Measurements from ENCODE around the gene ASIC4. TPM values are rescaled to one million over a fixed set of nuclear protein-coding genes. Genes with fewer than 3 reads are reported as not detected.

The ASIC4 gene
- total RNA-seq, 1 donor from 2014 or later = not detected

DNA sequence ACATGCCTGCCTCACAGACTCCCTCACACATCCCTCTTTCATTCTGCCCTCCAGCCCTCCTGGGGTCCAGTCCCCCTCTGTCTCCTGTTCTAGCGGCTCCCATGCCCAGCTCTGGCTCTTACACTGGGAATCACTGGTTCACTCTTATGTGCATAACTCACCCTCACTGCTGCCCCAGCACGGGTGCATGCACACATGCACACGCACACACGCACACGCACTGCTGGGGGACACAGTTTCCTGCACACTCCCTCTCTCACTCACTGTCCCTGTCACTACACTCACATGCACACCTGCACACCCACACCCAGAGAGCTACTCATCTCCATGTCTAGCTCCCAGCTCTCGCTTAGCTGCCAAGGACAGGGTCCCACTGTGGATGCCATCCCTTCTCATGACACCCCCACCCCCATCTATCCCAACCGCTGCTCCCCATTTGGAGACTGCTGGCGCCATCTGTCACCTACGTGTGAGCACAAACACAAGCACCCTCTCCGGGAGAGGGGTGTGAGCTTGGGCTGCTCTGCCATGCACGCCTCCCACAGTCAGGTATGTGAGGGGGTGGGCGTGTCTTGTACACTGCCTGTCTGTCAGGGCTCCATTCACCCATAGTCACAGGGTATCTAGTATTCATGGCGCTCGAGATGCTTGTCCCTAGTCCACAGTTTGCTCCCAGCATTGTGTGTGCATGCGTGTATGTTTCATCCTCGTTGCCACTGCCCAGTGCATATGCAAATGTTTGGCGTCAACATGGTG lies 1.8 kb downstream of the ASIC4 start:
- DNase-seq (ENCODE audit: low read depth) = no peak

DNA sequence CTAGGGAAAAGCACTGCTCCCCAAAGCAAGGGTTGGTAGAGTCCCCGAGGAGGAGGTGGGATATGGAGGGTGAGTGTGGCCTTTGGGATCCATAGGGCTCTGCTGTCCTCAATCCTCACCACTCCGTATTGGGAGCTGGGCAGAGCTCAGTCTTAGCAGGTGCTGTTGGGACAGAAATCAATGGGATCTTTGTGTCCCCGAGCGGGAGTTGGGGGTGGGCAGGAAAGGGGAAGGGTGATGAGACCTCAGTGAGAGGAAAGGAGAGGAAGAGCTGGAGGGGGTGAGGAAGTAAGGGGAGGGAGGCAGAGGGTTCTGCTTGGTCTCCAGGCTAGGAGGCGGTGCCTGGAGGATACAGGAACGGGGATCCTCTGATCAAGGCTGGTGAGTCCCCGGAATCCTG lies 2.6 kb downstream of the ASIC4 start:
- DNase-seq (ENCODE audit: low read depth) = no peak

DNA sequence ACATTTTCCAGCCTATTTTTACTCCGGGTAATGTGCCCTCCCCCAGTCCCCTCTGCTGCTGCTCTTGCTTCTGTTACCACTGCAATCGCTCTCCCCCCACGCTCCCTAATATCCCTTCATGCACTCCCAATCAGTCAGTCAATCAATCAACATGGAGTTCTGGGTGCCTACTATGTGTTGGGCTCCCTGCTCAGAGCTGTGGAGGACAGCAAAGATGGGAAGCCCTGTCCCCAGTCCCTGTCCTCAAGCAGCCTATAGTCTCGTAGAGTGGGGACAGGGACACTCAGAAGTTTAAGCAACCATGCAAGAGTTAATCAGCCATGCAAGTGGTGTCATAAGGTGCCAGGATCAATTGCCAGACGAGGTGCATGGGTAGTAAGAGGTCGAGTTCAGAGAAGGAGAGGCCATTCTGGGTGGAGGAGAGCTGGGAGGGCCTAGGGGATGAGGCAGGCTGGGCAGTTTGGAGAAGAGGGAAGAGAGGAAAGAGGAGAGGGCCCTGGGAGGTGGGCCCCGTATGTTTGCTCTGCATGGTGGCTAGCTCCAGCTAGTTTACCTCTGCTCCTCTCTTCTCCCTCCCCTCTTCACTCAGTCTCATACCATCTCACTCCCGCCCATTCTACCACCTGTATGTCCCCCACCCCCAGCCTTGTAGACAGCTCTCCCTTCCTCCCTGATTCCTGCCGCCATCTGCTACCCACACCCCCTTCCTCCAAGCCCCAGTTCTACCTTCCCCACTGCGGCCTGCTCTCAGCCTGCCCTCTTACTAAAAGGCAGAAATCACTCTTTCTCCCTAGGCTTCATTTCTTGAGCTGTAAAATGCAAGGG lies 3.9 kb downstream of the ASIC4 start:
- DNase-seq (ENCODE audit: low read depth) = no peak

DNA sequence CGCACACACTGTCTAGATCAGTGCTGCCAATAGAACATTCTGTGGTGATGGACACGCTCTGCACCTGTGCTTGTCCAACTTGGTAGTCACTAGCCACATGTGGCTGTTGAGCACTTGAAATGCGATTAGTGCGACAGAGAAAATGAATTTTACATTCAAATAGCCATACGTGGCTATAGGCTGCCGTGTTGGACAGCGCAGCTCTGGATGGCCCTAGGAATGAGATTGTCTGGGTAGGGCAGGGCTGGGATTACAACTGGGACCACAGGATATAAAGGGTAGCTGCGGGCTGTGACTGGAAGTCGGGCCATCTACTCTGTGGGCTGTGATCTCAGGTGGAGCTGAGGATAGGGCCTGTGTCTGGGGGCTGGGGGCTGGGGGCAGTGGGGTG lies 5.2 kb downstream of the ASIC4 start:
- DNase-seq (ENCODE audit: low read depth) = no peak

DNA sequence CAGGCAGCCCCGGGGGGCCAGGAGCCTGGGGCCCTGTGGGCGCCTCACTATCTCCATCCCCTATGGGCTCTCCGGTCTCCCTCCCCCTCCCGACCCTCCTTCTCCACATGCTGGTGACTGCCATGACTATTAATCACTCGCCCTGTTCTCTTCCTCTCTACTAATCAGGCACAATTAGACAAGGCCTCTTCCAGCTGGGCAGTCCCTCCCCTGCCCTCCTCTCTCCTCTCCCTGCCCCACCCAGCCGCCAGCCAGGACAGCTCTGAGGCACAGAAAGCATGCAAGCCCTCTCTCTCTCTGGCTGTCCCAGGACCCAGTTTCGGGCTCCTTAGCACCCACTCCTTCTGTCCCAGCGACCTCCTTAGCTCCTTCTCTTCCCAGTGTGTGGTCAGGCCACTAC lies 5.8 kb downstream of the ASIC4 start:
- no peak for DNase-seq (ENCODE audit: low read depth)

DNA sequence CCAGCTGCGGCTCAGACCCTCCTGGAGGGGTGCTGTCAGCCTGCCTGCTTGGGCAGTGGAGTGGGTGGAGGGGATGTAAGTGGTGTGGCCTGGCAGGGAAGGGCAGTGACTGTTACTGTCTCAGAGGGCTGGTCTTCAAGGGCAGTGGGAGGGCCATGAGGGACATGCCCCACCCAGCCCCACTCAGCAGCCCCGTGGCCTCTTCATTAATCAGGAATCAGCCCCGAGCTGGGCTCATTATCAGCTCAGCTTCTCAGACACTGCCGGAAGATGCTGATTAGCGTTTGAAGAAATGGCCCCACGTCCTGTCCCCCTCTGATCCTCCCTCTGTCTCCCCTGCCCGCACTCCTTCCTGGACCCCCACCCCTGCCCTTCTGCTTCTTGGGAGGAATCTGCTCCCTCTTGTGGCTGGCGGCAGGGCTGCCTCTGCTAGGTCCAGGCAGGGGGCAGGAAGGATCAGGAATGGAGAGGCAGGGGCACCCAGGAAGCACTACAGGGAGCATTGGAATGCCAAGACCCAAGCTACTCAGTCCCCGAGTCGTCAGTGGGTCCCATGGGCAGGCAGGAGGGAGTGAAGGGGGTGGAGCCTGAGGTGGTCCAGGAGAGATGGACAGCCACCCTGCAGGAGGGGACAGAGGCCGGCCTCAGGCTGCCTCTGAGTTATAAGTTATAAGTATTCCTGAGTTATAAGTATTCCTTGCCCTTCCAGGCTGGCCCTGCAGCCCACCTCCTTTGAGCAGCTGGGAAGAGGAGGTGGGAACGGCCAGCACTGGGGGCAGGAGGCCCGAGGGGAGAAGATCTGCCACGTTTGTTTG lies 7.0 kb downstream of the ASIC4 start:
- no peak for DNase-seq (ENCODE audit: low read depth)

DNA sequence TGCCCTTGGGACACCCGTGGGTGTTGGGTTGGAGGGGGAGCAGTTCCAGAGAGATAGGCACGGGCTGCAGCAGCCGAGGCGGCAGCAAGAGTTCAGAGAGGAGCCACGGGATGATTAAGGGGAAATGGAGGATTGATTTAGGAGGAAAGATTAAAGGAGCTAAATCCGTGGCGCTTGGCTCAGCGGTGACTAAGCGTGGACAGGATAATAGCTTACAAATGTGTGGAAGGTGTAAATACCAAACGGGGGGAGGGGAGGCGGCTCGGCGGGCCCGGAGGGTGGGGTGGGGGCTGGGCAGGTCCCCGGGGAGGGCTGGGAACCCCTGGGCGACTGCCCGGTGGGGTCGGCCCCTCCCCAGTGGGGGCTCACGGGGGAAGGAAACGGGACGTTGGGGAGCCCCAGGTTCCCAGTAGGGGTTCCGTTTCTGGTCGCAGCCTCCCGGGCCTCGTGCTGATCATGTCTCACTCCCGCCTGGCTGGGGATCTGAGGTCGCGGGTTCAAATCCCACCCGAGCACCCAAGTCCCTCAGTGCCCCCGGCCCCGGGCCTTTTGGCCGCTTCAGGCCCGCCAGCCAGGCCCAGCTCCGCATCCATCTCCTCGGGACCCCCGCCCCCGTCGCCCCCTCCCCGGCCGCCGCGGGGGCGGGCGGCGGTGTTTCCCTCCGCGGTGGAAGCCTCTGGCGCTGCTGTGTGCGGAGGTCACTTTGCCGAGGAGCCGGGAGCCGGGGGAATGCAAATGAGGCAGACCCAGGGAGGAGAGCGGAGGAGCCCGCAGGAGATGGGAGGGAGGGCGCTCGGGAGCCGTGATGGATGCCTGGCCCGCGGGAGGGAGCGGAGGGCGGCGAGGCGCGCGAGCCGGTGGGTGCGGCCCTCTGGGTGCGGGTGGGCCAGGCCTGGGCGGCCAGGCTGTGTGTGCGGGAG lies 8.1 kb downstream of the ASIC4 start:
- peak; percentile 72 for DNase-seq (ENCODE audit: low read depth)

DNA sequence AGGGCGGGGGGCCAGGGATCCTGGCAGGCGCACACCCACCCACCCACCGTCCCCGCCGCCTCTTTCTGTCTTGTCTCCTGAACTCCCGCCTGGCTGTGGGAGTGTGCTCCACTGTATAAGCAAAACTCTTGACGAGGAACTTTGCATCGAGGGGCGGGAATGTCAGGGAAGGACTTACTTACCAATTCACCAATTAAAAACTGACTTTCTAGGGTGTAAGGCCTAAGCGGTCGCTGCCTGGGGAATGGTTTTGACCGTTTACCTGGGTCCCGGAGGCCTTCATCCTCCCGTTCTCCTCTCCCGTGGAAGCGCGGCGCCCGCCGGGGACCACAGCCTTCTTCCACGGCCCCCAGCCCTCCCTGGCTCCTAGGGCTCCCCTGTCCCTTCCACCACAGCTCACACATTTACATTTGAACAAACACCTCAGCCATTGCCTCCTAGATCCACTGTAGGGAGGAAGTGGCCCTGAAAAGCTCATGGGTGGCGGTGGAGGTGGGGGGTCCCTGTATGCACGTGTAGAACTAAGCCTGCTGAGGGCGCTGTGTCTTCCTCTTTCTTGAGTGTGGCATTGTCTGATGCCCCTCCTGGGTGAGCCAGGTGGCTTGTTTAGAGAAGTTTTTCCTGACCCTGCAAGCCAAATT lies 8.9 kb downstream of the ASIC4 start:
- no peak for DNase-seq (ENCODE audit: low read depth)

DNA sequence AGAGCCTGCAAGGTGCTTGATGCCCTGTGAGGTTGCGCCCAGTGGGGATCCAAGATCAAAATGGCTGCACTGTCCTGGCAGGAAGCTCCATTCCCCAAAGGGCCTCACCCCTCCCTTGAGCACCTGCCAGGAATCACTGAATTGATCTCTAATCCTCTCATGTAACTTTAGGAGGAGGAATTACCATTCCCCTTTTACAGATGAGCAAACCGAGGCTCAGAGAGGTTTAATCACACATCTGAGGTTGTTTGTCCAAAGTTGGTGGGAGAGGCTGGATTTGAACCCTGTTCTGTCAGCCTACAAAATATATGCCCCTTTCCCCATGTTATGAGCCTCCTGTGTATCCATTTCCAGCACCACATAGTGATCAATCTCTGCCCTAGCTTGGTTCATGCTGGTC lies 10.5 kb downstream of the ASIC4 start:
- no peak for DNase-seq (ENCODE audit: low read depth)

DNA sequence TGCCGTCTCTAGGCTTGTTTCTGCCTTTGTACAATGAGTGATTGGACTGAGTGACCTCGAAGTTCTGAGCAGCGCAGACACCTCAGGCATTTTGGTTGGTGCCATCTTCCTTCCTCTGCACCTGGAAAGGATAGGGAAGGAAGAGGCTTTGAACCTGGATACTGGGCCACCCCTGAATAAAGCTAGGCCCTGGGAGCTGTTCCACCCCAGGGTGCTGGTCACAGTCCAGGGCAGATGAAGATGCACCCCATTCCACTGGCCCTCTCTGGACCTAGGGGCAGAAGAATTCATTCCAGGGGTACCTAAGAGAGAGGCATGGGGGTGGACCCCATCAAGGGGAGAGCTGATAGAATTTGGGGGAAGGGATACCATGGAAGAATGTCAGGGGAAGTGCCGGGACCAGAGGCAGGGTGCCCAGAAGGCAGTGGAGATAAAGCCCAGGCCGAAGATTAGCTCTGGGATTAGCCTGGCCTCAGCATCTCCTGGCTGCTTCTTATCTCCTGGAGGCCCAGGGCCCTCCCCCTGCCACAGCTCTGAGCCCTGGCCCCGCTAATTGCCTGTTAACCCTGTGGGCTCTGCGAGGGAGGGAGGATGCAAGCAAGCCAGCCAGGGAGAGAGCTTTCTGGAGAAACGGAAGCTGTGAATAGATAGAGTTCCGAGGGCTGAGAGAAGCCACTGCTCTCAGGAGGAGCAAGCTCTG lies 11.4 kb downstream of the ASIC4 start:
- no peak for DNase-seq (ENCODE audit: low read depth)

DNA sequence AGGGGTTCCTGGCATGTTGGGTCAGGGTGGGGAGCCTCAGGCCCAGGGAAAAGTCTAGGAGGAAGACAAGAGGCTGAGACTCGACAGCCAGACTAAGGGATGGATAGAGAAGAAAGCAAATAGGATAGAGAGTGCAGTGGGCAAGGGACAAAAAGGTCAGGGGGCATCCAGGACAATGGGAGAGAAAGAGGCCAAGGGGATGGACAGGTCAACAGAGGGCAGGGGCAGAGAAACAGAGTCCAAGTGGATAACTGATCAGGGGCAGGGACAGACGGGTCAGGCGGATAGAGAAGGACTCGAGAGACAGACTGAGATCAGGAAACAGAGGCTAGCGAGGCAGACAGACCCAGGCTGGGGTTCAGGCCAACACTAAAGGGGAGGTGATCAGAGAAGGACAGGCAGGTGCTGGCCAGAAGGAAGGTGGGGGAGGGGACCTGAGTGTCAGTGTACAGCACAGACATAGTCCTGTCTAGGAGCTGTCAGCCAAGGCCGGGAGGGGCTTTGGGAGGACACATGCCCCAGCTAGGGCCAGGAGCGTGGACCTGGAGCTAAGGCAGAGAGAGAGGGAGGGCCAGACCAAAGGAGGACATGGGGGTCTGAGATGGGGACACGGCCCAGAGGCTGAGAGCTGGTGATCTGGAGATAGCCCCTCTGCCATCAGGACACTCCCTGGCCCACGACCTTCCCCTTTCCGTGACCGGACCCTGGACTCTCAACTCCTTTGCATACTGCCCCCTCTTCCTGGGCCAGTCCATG lies 12.2 kb downstream of the ASIC4 start:
- DNase-seq (ENCODE audit: low read depth) = no peak

DNA sequence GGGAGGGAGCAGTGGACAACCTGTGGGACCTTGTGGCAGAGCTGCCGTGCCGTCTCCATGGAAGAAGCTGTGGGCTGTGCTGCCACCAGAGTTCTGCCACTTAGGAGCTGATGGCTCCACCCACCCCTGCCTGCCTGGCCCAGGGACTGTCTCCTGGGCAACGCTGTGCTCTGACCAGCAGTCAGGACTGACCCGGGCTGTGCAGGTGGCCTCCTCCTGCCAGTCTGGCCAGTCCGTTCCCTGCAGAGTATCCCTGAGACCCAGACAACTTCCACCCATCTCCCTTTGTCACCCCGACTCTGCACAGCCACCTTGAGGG lies 12.8 kb downstream of the ASIC4 start:
- peak; percentile 46 for DNase-seq (ENCODE audit: low read depth)

DNA sequence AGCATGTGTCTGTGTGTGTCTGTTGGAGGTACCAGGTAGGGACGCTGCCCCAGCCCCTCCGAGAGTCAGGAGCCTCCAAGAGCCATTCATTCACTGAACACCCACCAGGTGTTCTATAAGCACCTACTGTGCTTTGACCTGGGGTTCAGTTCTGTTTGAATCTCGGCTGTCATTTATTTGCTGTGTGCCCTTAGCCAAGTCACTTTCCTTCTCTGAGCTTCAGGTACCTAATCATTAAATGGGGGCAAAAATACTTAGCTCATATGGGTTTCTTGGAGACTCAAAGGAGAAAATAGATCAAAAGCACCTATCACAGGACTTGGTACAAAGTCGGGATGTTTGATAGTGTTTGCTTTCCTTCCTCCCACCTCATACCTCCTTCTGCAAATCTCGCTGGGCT lies 13.2 kb downstream of the ASIC4 start:
- no peak for DNase-seq (ENCODE audit: low read depth)

DNA sequence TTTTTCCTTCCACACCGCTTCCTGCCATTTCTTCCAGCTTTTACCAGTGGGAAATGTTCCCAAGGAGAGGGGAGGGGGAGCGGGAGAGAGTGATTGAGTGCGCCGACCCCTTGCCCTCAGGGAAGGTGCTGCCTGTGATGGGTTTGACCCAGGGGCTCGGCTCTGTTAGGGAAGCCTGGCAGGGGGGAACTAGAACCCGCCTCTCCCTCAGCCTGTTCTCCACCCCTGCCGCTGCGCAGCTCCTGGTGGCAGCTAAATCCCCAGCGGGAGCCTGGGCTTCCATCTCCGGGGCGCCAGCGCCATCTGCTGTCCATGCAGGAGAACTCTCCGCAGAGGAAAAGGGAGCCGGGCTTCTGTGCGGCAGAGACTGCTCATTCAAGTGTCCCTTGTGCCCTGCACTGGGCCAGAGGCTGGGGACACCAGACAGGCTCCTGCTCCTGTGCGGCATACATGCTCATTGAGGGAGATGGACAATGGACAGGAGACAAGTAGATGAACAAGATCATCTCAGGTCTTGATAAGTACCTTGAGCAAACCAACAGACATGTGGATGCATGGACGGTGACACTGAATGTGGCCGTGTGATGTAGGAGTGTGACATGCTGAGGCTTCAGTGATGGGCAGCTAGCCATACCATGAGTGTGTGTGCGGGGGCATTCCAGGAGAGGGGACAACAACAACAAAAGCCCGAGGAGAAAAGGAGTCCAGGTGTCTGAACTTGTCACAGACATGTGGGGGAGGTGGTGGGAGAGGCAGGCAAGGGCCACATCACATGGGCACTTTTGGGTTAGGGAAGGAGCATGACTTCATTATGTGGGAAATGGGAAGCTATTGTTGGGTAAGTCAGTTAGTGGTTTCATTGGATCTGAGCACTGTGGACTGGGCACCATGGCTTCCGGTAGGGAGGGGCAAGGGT lies 16.0 kb downstream of the ASIC4 start:
- peak; percentile 57 for DNase-seq (ENCODE audit: low read depth)

DNA sequence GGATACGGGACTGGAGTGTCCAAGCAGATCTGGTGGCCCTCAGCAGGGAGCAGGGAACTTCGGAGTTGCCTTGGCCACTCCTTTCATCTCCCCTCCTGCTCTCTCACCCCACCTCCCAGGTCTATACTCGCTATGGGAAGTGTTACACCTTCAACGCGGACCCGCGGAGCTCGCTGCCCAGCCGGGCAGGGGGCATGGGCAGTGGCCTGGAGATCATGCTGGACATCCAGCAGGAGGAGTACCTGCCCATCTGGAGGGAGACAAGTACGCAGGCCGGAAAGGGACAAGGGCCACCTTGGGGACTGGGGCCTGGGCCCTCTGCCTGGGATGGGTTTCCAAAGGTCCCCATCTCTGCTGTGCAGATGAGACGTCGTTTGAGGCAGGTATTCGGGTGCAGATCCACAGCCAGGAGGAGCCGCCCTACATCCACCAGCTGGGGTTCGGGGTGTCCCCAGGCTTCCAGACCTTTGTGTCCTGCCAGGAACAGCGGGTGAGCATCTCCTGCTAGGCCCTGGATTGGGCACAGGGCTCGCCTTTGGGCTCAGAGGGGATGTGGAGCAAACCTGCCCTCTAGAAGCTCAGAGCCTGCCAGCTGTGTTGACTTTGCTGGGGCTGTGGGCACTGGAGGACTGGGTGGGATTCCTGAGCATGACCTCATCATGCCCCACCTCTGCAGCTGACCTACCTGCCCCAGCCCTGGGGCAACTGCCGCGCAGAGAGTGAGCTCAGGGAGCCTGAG lies 17.5 kb downstream of the ASIC4 start:
- DNase-seq (ENCODE audit: low read depth) = no peak

DNA sequence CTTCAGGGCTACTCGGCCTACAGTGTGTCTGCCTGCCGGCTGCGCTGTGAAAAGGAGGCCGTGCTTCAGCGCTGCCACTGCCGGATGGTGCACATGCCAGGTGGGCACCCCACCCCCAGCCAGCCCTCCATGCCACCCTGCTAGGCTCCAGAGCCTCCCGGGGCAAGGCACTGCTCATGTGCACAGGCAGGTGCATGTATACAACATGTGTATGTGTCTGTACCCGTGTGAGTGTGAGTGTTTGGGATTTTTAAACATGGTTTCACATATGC lies 18.0 kb downstream of the ASIC4 start:
- no peak for DNase-seq (ENCODE audit: low read depth)

DNA sequence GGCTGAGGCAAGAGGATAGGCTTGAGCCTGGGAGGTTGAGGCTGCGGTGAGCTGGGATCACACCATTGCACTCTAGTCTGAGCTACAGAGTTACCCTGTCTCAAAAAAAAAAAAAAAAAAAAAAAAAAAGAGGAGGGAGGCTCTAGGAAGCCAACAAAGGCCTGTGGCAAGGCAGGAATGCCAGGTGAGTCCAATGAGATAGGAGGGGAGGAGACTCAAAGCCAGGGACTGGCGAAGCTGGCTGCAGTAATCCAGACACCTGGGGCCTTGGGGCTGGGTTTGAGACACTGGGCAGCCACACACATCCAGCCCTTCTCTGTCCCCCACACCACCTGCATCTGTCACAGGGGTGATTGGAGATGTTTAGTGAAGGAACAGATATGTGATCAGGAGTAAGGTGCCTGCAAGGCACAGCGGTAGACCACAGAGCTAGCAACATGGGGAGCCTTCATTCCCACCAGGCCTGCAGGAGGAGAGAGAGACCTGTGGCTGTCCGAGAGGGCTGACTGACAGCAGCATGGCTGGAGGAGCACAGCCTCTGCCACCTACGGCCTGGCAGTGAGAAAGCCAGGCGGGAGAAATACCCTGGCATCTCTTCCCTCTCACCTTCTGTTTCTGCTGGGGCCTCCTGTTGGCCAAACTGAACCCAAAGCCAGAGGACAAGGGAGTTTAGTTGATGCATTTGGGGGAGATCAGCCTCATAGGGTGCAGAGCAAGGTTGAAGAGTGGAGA lies 19.8 kb downstream of the ASIC4 start:
- no peak for DNase-seq (ENCODE audit: low read depth)
